ENCODE measurements around the gene CDC6. TPM values are rescaled to one million over a fixed set of nuclear protein-coding genes. Genes with fewer than 3 reads are reported as not detected.

Gene CDC6
- total and polyA plus RNA-seq, 7 donors, result 0.27 to 2.5 (median 0.86) TPM

GRCh38 chr17:40352779-40353394 lies 65.2 kb downstream of the CDC6 start:
- Histone ChIP-seq H3K36me3 (ENCODE audit: insufficient read depth in 1 of 2, low read depth in 1 of 2) (peaks cover 7 to 78% of the 10 kb centered on the region in 2 donors), H3K27me3 (ENCODE audit: insufficient read depth in 3 of 3, low read length in 2 of 3) (no peaks in the 10 kb centered on the region), H3K27ac (no peak overlapping the region), H3K9me3 (no peaks in the 10 kb centered on the region), H3K4me1 (peaks cover 33% of the 10 kb centered on the region), H3K4me3 (no peak overlapping the region)
- intact Hi-C loops (cut with DNase I), result loop anchor here in 1 of 2 donors (10.0 kb wide), 1 partner anchor 158 kb away; no protein-coding TSS in a partner anchor
- DNase-seq (peak in 1 of 2 donors; percentile 52), ATAC-seq (no peak)
- 75 to 86% (median 78%) methylated on average over 9 of the region's 9 CpGs for WGBS, 3 donors
- no peak for TF ChIP-seq CTCF (IDR thresholded peaks at IDR 0.05)

Other genes with a start within 250 kb of the CDC6 start
- gene MED24, start 233.5 kb upstream of the CDC6 start, total RNA-seq, result 100 to 1,000 TPM in 2 of 4 donors, 10 to 100 TPM in 2; 56.3 to 120 (median 87.9) TPM
- gene MED24, start 233.5 kb upstream of the CDC6 start, polyA plus RNA-seq, result 100 to 1,000 TPM in 1 of 3 donors, 10 to 100 TPM in 2; 51.1 to 115 (median 55.9) TPM
- 10 to 100 TPM; 39.5 to 55.1 (median 42.9) TPM for gene THRA, start 224.9 kb upstream of the CDC6 start, total RNA-seq
- gene THRA, start 224.9 kb upstream of the CDC6 start, polyA plus RNA-seq, result 10 to 100 TPM in 2 of 3 donors, 1 to 10 TPM in 1; 9.5 to 60.0 (median 29.0) TPM
- 10 to 100 TPM; 29.4 to 88.7 (median 51.0) TPM for gene NR1D1, start 187.3 kb upstream of the CDC6 start, total RNA-seq
- gene NR1D1, start 187.3 kb upstream of the CDC6 start, polyA plus RNA-seq, result 10 to 100 TPM; 21.4 to 41.6 (median 24.4) TPM
- gene MSL1, start 165.9 kb upstream of the CDC6 start, total RNA-seq, result 10 to 100 TPM; 63.3 to 75.6 (median 69.0) TPM
- 10 to 100 TPM; 48.6 to 84.7 (median 56.4) TPM for gene MSL1, start 165.9 kb upstream of the CDC6 start, polyA plus RNA-seq
- gene CASC3, start 147.3 kb upstream of the CDC6 start, total RNA-seq, result 10 to 100 TPM; 43.9 to 76.7 (median 57.1) TPM
- 10 to 100 TPM; 34.5 to 53.6 (median 38.6) TPM for gene CASC3, start 147.3 kb upstream of the CDC6 start, polyA plus RNA-seq
- gene RAPGEFL1, start 110.4 kb upstream of the CDC6 start, total RNA-seq, result 1 to 10 TPM; 2.8 to 5.7 (median 3.9) TPM
- 1 to 10 TPM; 1.7 to 4.2 (median 3.5) TPM for gene RAPGEFL1, start 110.4 kb upstream of the CDC6 start, polyA plus RNA-seq
- gene WIPF2, start 68.6 kb upstream of the CDC6 start, total RNA-seq, result 1 to 10 TPM; 6.8 to 9.6 (median 8.4) TPM
- 10 to 100 TPM in 1 of 3 donors, 1 to 10 TPM in 2; 4.0 to 10.5 (median 4.8) TPM for gene WIPF2, start 68.6 kb upstream of the CDC6 start, polyA plus RNA-seq
- 10 to 100 TPM; 15.0 to 51.1 (median 44.6) TPM for gene RARA, start 21.3 kb downstream of the CDC6 start, total RNA-seq
- gene RARA, start 21.3 kb downstream of the CDC6 start, polyA plus RNA-seq, result 10 to 100 TPM; 15.0 to 76.9 (median 18.6) TPM
- gene GJD3, start 76.9 kb downstream of the CDC6 start, total RNA-seq, result 1 to 10 TPM in 2 of 4 donors, under 1 TPM in 2; 0.34 to 1.4 (median 0.82) TPM
- under 1 TPM in 2 of 3 donors, not detected in 1; 0.17 to 0.25 TPM for gene GJD3, start 76.9 kb downstream of the CDC6 start, polyA plus RNA-seq
- under 1 TPM; 0.15 to 0.84 (median 0.46) TPM for gene TOP2A, start 130.0 kb downstream of the CDC6 start, total RNA-seq
- gene TOP2A, start 130.0 kb downstream of the CDC6 start, polyA plus RNA-seq, result under 1 TPM in 2 of 3 donors, not detected in 1; 0.14 to 0.18 TPM
- gene IGFBP4, start 155.6 kb downstream of the CDC6 start, total RNA-seq, result 100 to 1,000 TPM in 2 of 4 donors, 10 to 100 TPM in 2; 64.8 to 106 (median 87.9) TPM
- gene IGFBP4, start 155.6 kb downstream of the CDC6 start, polyA plus RNA-seq, result 10 to 100 TPM; 44.2 to 65.1 (median 49.0) TPM
- under 1 TPM in 1 of 4 donors, not detected in 3; 0.06 TPM for gene TNS4, start 213.7 kb downstream of the CDC6 start, total RNA-seq
- under 1 TPM in 1 of 3 donors, not detected in 2; 0.04 TPM for gene TNS4, start 213.7 kb downstream of the CDC6 start, polyA plus RNA-seq